GM12878 (cell line): ENCODE results near the gene KRTAP10-3. TPM values are rescaled to one million over a fixed set of nuclear protein-coding genes. Genes with fewer than 3 reads are reported as not detected.

Experiments
- ATAC-seq: fragments of 200-7000 bp; cut with Tn5 transposase; 3 replicates; pipeline ENCODE4 v1.9.1; 2020; ENCODE audit warnings: mild to moderate bottlenecking, moderate library complexity
- BruUV-seq: library from RNA; stranded (reverse); fragments of 400-500 nt; replicated peaks from 2 replicates; lab custom pipeline; 2021; lab: Mats Ljungman, UMichigan
- CTCF ChIA-PET: fragments of 300-600 bp; sonication (Branson Sonifier 250); formaldehyde crosslinking; extraction: SDS; loops from one replicate; lab custom pipeline; 2021; ENCODE audit warnings: inconsistent platforms; lab: Yijun Ruan, JAX
- POLR2A ChIA-PET: fragments of 350-600 bp; formaldehyde crosslinking; extraction: SDS; loops from one replicate; lab custom pipeline; 2021; ENCODE audit warnings: inconsistent platforms; lab: Charles Lee
- RAD21 ChIA-PET: fragments of 300-600 bp; sonication (Branson Sonifier 250); formaldehyde crosslinking; loops from one replicate; lab custom pipeline; 2023; ENCODE audit warnings: antibody characterized with exemption; ENCODE audit not compliant: unreplicated experiment; lab: Charles Lee
- SMC1A ChIA-PET: fragments of 300-600 bp; sonication (Branson Sonifier 250); formaldehyde crosslinking; loops from one replicate; lab custom pipeline; 2023; ENCODE audit not compliant: unreplicated experiment, uncharacterized antibody; lab: Charles Lee
- DNase-seq: peaks from one replicate; pipeline ENCODE4 v3.0.0-alpha.2; 2011; ENCODE audit warnings: low read depth, low spot score
- FAIRE-seq: peaks from 3 replicates; lab custom pipeline; 2011; peaks lifted over from hg19 to GRCh38; lab: Jason Lieb, UNC
- H2AFZ ChIP-seq: 2 replicates; pipeline ENCODE4 v1.6.0; 2011; ENCODE audit warnings: low read depth, low read length, control low read depth; ENCODE audit not compliant: control insufficient read depth
- H3K27ac ChIP-seq: 2 replicates; pipeline ENCODE4 v1.5.1; 2011; ENCODE audit warnings: control low read depth; ENCODE audit not compliant: control insufficient read depth, insufficient read depth
- H3K27me3 ChIP-seq, 2 experiments: replicated peaks in 1 of 2; 2 replicates each; pipeline versions ENCODE4 v1.6.0 to v1.6.1; 2011; ENCODE audit warnings: low read length in 1 of 2; ENCODE audit not compliant: control insufficient read depth in 2 of 2, insufficient read depth in 2 of 2
- H3K36me3 ChIP-seq, 2 experiments: 2 replicates each; pipeline ENCODE4 v1.5.1; 2011; ENCODE audit warnings: low read length in 1 of 2; ENCODE audit not compliant: control insufficient read depth in 2 of 2, insufficient read depth in 2 of 2
- H3K4me1 ChIP-seq: 2 replicates; pipeline ENCODE4 v1.6.1; 2011; ENCODE audit warnings: mild to moderate bottlenecking, low read length, moderate library complexity, mixed read lengths; ENCODE audit not compliant: control insufficient read depth, insufficient read depth
- H3K4me2 ChIP-seq: 2 replicates; pipeline ENCODE4 v1.6.0; 2011; ENCODE audit warnings: control low read depth; ENCODE audit not compliant: control insufficient read depth, insufficient read depth
- H3K4me3 ChIP-seq: fragments of 200-600 bp; sonication (generic); 2 replicates; pipeline ENCODE4 v1.5.1; 2016
- H3K79me2 ChIP-seq: 2 replicates; pipeline ENCODE4 v1.6.0; 2011; ENCODE audit warnings: low read length; ENCODE audit not compliant: control insufficient read depth, insufficient read depth
- H3K9ac ChIP-seq: 2 replicates; pipeline ENCODE4 v1.8.0; 2011; ENCODE audit warnings: low read length, control low read depth, mixed read lengths; ENCODE audit not compliant: control insufficient read depth, insufficient read depth
- H3K9me3 ChIP-seq: replicated peaks from 3 replicates; pipeline ENCODE4 v1.5.1; 2011; ENCODE audit warnings: mild to moderate bottlenecking, low read length; ENCODE audit not compliant: control insufficient read depth, insufficient read depth
- H4K20me1 ChIP-seq: 2 replicates; pipeline ENCODE4 v1.6.0; 2011; ENCODE audit not compliant: control insufficient read depth, insufficient read depth
- BHLHE40 ChIP-seq, 2 experiments: fragments of 450-650 bp in 1 of 2; IDR thresholded peaks; 2 replicates each; pipeline ENCODE4 v1.6.1; 2011 to 2017; ENCODE audit warnings: low read depth in 2 of 2, borderline replicate concordance in 1 of 2, improper control_type of control experiment in 1 of 2, low read length in 1 of 2, mild to moderate bottlenecking in 1 of 2
- KDM1A ChIP-seq: fragments of 200-600 bp; sonication (generic); IDR thresholded peaks from 2 replicates; pipeline ENCODE4 v1.6.1; 2016; ENCODE audit warnings: borderline replicate concordance
- PAX8 ChIP-seq: fragments of 450-650 bp; IDR thresholded peaks from 2 replicates; pipeline ENCODE4 v1.6.1; 2017; ENCODE audit warnings: mild to moderate bottlenecking, moderate library complexity
- RAD51 ChIP-seq: fragments of 450-650 bp; IDR thresholded peaks from 2 replicates; pipeline ENCODE4 v1.6.1; 2016; ENCODE audit warnings: moderate library complexity, mild to moderate bottlenecking, inconsistent platforms
- RCOR1 ChIP-seq: conservative IDR thresholded peaks from 2 replicates; pipeline ENCODE4 v1.6.1; 2012; ENCODE audit warnings: low read depth, low read length, improper control_type of control experiment
- RELA ChIP-seq: fragments of 450-650 bp; IDR thresholded peaks from 2 replicates; pipeline ENCODE4 v1.8.0; 2014; ENCODE audit warnings: borderline replicate concordance; ENCODE audit not compliant: partially characterized antibody
- SMARCA5 ChIP-seq: fragments of 450-650 bp; IDR thresholded peaks from 2 replicates; pipeline ENCODE4 v1.6.1; 2017; ENCODE audit warnings: mild to moderate bottlenecking
- STAT1 ChIP-seq: fragments of 450-650 bp; conservative IDR thresholded peaks from 2 replicates; pipeline ENCODE4 v1.6.1; 2014; ENCODE audit warnings: antibody characterized with exemption, mild to moderate bottlenecking
- TCF7 ChIP-seq: IDR thresholded peaks from 2 replicates; pipeline ENCODE4 v1.6.1; 2014; ENCODE audit warnings: antibody characterized with exemption, borderline replicate concordance
- ZNF217 ChIP-seq: fragments of 450-650 bp; IDR thresholded peaks from 2 replicates; pipeline ENCODE4 v1.6.1; 2017; ENCODE audit warnings: antibody characterized with exemption, mild to moderate bottlenecking
- WGBS: methylation state at CpG from one replicate; pipeline ENCODE4 v1.1.6; 2016; ENCODE audit warnings: low lambda C conversion rate; ENCODE audit not compliant: insufficient replicate concordance, insufficient coverage; ENCODE audit errors: missing lambda C conversion rate; 5-methylcytosine and 5-hydroxymethylcytosine counted together
- in situ Hi-C: fragments of 300-500 bp; cut with MboI; formaldehyde crosslinking; loops from 9 replicates; pipeline ENCODE4 v1.14.3; 2018; ENCODE audit warnings: mixed read lengths
- intact Hi-C: fragments of 100-400 bp; cut with micrococcal nuclease; formaldehyde crosslinking; loops from one replicate; pipeline ENCODE4 v1.14.2; 2022; ENCODE audit not compliant: unreplicated experiment
- polyA plus RNA-seq, 11 experiments: library from polyadenylated mRNA; depleted of rRNA in 4 of 11; unstranded in 6 of 11; stranded (reverse) in 5 of 11; fragments of >200 nt; fragmentation: Nextera tagmentation in 4 of 11; fragmentation: Illumina TruSeq in 1 of 11; extraction: Ambion mirVana in 4 of 11; extraction: Trizol in 1 of 11; gene quantifications; 1 replicate in 1 of 11; 2 replicates in 10 of 11; pipeline versions ENCODE4 v1.2.1 to v1.2.3, GENCODE V29; 2011 to 2016; ENCODE audit warnings: inconsistent platforms in 2 of 11, missing spikeins in 2 of 11, low read depth in 1 of 11
- total RNA-seq, 4 experiments: library from RNA; depleted of rRNA in 3 of 4; stranded (reverse); fragments of >200 nt in 3 of 4; fragmentation: Illumina TruSeq in 1 of 4; extraction: Trizol in 1 of 4; gene quantifications; 2 replicates each; pipeline versions ENCODE4 v1.2.1 to v1.2.3, GENCODE V29; 2013 to 2021
- TF ChIP-seq, protein P1 (sequence below): fragments of 150-350 bp; IDR thresholded peaks from 2 replicates; pipeline ENCODE4 v1.6.1; 2016; ENCODE audit warnings: low read depth, low read length
- TF ChIP-seq, protein P2 (sequence below): fragments of 450-650 bp; IDR thresholded peaks from 2 replicates; pipeline ENCODE4 v1.6.1; 2017; ENCODE audit warnings: borderline replicate concordance

The KRTAP10-3 gene
- total and polyA plus RNA-seq, 10 of the 15 experiments (the other 5 are each of a cell fraction or from before 2014, with no cell fraction given), result not detected

DNA sequence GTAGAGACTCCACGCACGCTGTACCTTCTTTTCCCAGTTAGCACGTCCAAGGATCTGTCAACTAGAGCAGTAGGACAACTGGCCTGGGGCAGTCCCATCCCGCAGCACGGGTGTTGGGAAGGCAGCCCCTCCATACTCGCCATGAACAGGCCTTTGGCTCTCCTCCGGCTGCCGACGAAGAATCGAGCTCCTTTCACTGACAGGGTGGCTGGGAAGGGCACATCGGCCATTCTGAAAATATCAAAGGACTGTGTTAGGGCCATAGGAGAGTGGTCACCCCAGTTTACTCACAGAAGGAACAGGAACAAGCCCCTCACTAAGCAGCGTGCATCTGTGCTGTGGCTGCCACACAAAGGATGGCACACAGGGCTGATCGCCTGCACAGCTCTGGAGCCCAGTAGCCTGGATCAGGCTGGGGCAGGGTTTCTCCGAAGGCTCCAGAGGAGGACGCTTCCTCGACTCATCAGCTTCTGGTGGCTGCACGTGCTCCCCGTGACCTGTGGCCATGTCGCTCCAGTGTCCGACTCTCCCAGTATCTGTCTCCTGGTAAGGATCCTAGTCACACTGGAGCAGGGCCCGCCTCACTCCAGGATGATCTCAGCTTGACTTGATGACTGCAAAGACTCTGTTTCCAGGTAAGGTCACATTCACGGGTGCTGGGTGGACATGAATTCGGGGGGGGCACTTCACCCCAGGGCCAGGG lies 27.5 kb downstream of the KRTAP10-3 start:
- Histone ChIP-seq H3K4me2 (no peak overlapping the region), H3K27me3 (no peaks in the 10 kb centered on the region), H3K9ac (no peak overlapping the region), H3K4me3 (no peak overlapping the region), H3K27ac (no peak overlapping the region), H3K4me1 (no peaks in the 10 kb centered on the region), H4K20me1 (no peaks in the 10 kb centered on the region), H3K36me3 (no peaks in the 10 kb centered on the region), H2AFZ (no peak overlapping the region), H3K79me2 (no peaks in the 10 kb centered on the region), H3K9me3 (no peaks in the 10 kb centered on the region; the same call in 2 of the 3 replicates)
- ChIA-PET RAD21 (no interaction called here), CTCF (no interaction called here), SMC1A (no interaction called here), POLR2A (no interaction called here)
- no TSS peak for BruUV-seq
- no peak for TF ChIP-seq RAD51
- no peak for TF ChIP-seq TCF7
- no peak for TF ChIP-seq BHLHE40 (IDR thresholded peaks at IDR 0.05; ENCODE audit: borderline replicate concordance in 1 of 2, low read depth in 2 of 2, low read length in 1 of 2)
- no peak for TF ChIP-seq STAT1
- TF ChIP-seq, protein P1, sequence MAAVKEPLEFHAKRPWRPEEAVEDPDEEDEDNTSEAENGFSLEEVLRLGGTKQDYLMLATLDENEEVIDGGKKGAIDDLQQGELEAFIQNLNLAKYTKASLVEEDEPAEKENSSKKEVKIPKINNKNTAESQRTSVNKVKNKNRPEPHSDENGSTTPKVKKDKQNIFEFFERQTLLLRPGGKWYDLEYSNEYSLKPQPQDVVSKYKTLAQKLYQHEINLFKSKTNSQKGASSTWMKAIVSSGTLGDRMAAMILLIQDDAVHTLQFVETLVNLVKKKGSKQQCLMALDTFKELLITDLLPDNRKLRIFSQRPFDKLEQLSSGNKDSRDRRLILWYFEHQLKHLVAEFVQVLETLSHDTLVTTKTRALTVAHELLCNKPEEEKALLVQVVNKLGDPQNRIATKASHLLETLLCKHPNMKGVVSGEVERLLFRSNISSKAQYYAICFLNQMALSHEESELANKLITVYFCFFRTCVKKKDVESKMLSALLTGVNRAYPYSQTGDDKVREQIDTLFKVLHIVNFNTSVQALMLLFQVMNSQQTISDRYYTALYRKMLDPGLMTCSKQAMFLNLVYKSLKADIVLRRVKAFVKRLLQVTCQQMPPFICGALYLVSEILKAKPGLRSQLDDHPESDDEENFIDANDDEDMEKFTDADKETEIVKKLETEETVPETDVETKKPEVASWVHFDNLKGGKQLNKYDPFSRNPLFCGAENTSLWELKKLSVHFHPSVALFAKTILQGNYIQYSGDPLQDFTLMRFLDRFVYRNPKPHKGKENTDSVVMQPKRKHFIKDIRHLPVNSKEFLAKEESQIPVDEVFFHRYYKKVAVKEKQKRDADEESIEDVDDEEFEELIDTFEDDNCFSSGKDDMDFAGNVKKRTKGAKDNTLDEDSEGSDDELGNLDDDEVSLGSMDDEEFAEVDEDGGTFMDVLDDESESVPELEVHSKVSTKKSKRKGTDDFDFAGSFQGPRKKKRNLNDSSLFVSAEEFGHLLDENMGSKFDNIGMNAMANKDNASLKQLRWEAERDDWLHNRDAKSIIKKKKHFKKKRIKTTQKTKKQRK, result no peak
- no peak for TF ChIP-seq KDM1A
- TF ChIP-seq ZNF217, result no peak
- TF ChIP-seq, protein P2, sequence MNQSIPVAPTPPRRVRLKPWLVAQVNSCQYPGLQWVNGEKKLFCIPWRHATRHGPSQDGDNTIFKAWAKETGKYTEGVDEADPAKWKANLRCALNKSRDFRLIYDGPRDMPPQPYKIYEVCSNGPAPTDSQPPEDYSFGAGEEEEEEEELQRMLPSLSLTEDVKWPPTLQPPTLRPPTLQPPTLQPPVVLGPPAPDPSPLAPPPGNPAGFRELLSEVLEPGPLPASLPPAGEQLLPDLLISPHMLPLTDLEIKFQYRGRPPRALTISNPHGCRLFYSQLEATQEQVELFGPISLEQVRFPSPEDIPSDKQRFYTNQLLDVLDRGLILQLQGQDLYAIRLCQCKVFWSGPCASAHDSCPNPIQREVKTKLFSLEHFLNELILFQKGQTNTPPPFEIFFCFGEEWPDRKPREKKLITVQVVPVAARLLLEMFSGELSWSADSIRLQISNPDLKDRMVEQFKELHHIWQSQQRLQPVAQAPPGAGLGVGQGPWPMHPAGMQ, result no peak
- no peak for TF ChIP-seq PAX8
- TF ChIP-seq RELA, result no peak
- TF ChIP-seq SMARCA5, result no peak
- no peak for TF ChIP-seq RCOR1
- FAIRE-seq (no peak), ATAC-seq (no peak), DNase-seq (no peak)
- intact Hi-C loops (no loop called here), in situ Hi-C loops (no loop called here)
- WGBS, result 45% methylated on average over 23 of the region's 23 CpGs
